Right lobe of liver (tissue), 6 donors: ENCODE results near the gene LRRC3. TPM values are rescaled to one million over a fixed set of nuclear protein-coding genes. Genes with fewer than 3 reads are reported as not detected.
A peak's percentile ranks its signal among the peaks of the same experiment; 100 is the strongest.

Experiments used
- ATAC-seq, 4 donors: fragments of 200-7000 bp; cut with Tn5 transposase; one replicate each; pipeline ENCODE4 v1.9.1; 2020; ENCODE audit warnings: mild to moderate bottlenecking in 4 of 4, moderate library complexity in 4 of 4
- DNase-seq, 3 donors: peaks; one replicate each; pipeline ENCODE4 v3.0.0-alpha.2; 2020
- H3K27ac ChIP-seq, 3 donors: fragments of 200-600 bp; one replicate each; pipeline ENCODE4 v1.8.0; 2022
- H3K27me3 ChIP-seq, 2 donors: fragments of 200-600 bp; one replicate each; pipeline ENCODE4 v1.8.0; 2022
- H3K36me3 ChIP-seq, 4 donors: fragments of 200-600 bp; sonication (generic) in 1 of 4; one replicate each; pipeline versions ENCODE4 v1.5.1 to v1.8.0; 2017 to 2022; ENCODE audit warnings: control low read depth in 1 of 4
- H3K4me1 ChIP-seq, 4 donors: fragments of 200-600 bp; sonication (generic) in 1 of 4; one replicate each; pipeline versions ENCODE4 v1.5.1 to v1.8.0; 2017 to 2022; ENCODE audit warnings: control low read depth in 1 of 4
- H3K4me3 ChIP-seq, 3 donors: fragments of 200-600 bp; one replicate each; pipeline ENCODE4 v1.8.0; 2022
- H3K9me3 ChIP-seq, 4 donors: fragments of 200-600 bp; sonication (generic) in 1 of 4; one replicate each; pipeline versions ENCODE4 v1.5.1 to v1.8.0; 2017 to 2022; ENCODE audit warnings: control low read depth in 1 of 4
- POLR2A ChIP-seq: fragments of 450-650 bp; IDR thresholded peaks from one replicate; pipeline ENCODE4 v1.6.1; 2017; ENCODE audit warnings: antibody characterized with exemption, mild to moderate bottlenecking
- WGBS: methylation state at CpG from one replicate; pipeline ENCODE4 v1.1.6; 2018; ENCODE audit warnings: low coverage, low lambda C conversion rate; ENCODE audit not compliant: insufficient coverage; ENCODE audit errors: missing lambda C conversion rate; 5-methylcytosine and 5-hydroxymethylcytosine counted together
- intact Hi-C, 2 donors: fragments of 100-400 bp; cut with DNase I; formaldehyde crosslinking; loops; one replicate each; pipeline versions ENCODE4 v1.11.2 to v1.14.1; 2022
- total RNA-seq, 6 experiments: library from RNA; depleted of rRNA in 2 of 6; stranded (reverse); fragments of >200 nt in 2 of 6; fragmentation: NEBNext Ultra II Directional in 3 of 6; extraction: Animal tissue kit (Norgen Biotek cat#: 25700) in 3 of 6; gene quantifications; one replicate each; pipeline versions ENCODE4 v1.1.0 to v1.2.4, GENCODE V29; 2016 to 2023
- TF ChIP-seq, protein P1 (sequence below), 4 donors: fragments of 200-600 bp in 3 of 4; fragments of 450-650 bp in 1 of 4; IDR thresholded peaks; one replicate each; pipeline versions ENCODE4 v1.5.1 to v1.8.0; 2016 to 2022; ENCODE audit warnings: antibody characterized with exemption in 4 of 4, mild to moderate bottlenecking in 2 of 4
- donor health status: DM: no; HTN: yes; CAD: no.
- donor health status: DM: no; HTN: no; CAD: no.
- donor health status: DM: no; HTN: no; CAD: no.
- donor health status: DM: no; HTN: yes; CAD: no.
- donor health status: DM: no; HTN: yes; CAD: no.

The LRRC3 gene
- total RNA-seq, 6 experiments from 2014 or later: 7.5 to 19.3 (median 13.9) TPM

DNA sequence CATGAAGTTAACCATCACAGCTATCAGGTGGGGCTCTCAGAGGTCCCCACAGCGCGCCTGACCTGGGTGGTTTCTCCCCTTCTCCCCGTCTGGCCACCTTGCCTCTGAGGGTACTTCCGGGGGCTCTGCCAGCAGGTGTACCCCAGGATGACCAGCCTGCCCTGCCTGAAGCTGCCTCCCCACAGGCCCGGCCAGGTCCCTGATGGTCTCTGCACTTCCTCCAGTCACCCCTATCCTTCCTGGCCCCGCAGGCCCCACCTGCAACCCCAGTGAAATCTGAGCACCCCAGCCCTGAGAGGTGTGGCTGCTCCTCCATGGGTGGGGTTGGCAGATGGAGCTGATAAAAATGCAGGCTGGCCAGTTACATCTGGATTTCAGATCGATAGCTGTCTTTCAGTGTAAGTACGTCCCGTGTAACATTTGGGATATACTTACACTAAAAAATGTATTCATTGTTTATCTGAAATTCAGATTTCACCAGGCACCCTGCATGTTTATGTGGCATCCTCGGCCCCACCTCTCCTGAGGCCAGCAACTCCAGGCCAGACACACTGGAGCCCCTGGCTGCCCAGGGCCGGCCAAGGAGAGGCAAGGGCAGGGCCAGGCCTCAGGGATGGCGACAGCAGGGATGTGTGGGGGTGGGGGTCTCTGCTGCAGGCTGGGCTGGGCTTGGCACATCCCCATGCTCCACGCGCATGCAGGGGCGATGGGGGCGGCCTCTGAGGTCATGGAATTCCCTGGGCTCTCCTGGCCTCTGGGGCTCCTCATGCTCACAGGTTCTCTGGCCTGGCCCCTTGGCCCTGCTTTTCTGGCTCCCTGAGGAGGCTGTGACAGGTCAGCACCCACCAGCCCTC, 25.1 kb downstream of the LRRC3 start:
- Histone ChIP-seq H3K4me1 (peaks cover 0 to 27% (median 13%) of the 10 kb centered on the region in 4 donors), H3K9me3 (no peaks in the 10 kb centered on the region), H3K27me3 (no peaks in the 10 kb centered on the region), H3K4me3 (no peak overlapping the region), H3K36me3 (no peaks in the 10 kb centered on the region), H3K27ac (peak overlapping the region in 2 of 3 donors; percentile 12 to 29)
- intact Hi-C loops: no loop called here
- no peak for ATAC-seq
- TF ChIP-seq POLR2A: no peak
- TF ChIP-seq, protein P1, sequence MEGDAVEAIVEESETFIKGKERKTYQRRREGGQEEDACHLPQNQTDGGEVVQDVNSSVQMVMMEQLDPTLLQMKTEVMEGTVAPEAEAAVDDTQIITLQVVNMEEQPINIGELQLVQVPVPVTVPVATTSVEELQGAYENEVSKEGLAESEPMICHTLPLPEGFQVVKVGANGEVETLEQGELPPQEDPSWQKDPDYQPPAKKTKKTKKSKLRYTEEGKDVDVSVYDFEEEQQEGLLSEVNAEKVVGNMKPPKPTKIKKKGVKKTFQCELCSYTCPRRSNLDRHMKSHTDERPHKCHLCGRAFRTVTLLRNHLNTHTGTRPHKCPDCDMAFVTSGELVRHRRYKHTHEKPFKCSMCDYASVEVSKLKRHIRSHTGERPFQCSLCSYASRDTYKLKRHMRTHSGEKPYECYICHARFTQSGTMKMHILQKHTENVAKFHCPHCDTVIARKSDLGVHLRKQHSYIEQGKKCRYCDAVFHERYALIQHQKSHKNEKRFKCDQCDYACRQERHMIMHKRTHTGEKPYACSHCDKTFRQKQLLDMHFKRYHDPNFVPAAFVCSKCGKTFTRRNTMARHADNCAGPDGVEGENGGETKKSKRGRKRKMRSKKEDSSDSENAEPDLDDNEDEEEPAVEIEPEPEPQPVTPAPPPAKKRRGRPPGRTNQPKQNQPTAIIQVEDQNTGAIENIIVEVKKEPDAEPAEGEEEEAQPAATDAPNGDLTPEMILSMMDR (IDR thresholded peaks at IDR 0.05): no peak
- peak in 1 of 3 donors; percentile 54 for DNase-seq
- WGBS: 66% methylated on average over 7 of the region's 16 CpGs

DNA sequence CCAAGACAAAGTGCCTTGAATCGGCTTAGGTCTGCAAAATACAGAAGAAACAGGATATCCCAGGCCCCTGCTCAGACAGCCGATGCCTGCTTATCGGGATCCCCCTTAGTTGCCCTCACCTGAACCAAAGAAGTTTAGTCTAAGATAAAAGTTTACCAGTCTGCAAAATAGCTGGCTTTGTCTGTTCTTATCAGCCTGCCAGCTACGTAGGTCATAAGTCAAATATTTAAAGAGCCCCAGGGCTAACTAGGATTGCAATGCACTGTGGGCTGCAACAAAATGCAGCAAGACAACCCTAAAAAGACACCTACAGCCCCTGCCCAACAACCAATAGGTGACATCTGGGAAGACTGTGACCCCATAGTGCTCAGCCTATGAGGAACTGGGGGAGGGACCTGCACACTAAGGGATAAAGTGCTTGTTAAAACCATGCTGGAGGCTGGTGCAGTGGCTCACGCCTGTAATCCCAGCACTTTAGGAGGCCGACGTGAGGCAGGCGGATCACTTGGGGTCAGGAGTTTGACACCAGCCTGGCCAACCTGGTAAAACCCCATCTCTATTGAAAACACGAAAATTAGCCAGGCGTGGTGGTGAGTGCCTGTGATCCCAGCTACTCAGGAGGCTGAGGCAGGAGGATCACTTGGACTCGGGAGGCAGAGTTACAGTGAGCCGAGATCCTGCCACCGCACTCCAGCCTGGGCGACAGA, 27.4 kb downstream of the LRRC3 start:
- ATAC-seq (peak; percentile 55 to 73 (median 63)), DNase-seq (peak; percentile 72 to 90 (median 81))
- Histone ChIP-seq H3K4me3 (peak overlapping the region; percentile 46 to 66 (median 53)), H3K9me3 (no peaks in the 10 kb centered on the region), H3K36me3 (no peaks in the 10 kb centered on the region), H3K27ac (peak overlapping the region; percentile 87 to 93 (median 92)), H3K27me3 (no peaks in the 10 kb centered on the region), H3K4me1 (peaks cover 0 to 20% (median 9%) of the 10 kb centered on the region in 4 donors)
- TF ChIP-seq POLR2A: peak; percentile 77
- TF ChIP-seq, protein P1 (IDR thresholded peaks at IDR 0.05): no peak
- intact Hi-C loops: no loop called here
- 50% methylated on average over 6 of the region's 14 CpGs for WGBS

DNA sequence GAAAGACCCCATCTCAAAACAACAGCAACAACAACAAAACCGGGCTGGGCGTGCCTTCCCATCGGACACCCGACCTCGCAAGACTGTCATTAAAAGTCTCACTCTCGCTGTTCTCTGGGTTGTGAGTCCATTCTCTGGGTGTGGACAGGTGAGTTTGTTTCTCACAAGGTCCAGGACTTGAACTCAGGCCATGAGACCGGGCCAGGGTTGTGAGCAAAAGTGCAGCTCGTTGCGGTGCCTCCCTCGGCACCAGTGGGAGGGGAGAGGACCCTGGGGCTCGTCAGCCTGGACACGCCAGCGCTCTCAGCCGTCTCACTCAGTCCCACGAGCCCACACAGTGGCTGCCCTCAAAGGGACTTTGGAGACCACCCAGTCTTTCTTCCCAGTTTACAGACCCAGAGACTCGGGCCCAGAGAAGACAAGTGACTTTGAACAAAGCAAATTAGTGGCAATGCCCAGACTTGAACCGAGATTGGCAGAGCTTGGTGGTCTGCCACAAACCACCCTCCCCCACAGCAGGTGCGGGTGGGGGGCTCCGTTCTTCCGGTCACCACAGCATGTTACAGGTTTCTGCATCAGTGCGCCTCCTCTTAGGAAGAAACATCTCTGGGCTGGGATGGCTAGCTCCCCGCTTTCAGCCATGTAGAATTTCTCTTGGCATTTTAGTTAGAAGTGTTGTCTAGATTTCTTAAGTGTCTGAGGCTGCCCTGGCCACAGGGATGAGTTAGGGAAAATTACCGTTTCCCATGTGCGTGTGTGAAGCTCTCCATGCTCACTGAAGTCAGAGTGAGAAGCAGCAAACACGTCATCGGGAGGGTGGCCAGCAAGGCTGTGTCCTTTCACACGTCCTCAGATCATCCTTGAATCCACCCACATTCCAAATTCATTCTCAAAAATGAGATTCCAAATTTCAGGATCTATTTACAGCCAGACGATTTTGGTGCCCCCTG, 28.3 kb downstream of the LRRC3 start:
- no peak for TF ChIP-seq POLR2A
- TF ChIP-seq, protein P1 (IDR thresholded peaks at IDR 0.05): no peak
- H3K4me3 ChIP-seq: peak overlapping the region; percentile 46 to 66 (median 53)
- H3K9me3 ChIP-seq: no peaks in the 10 kb centered on the region
- WGBS: 46% methylated on average over 10 of the region's 28 CpGs
- H3K27ac ChIP-seq: peak overlapping the region; percentile 87 to 93 (median 92)
- intact Hi-C loops: no loop called here
- DNase-seq (peak in 1 of 3 donors; percentile 50), ATAC-seq (peak; percentile 5 to 39 (median 30))
- H3K4me1 ChIP-seq: peaks cover 0 to 18% (median 7%) of the 10 kb centered on the region in 4 donors
- no peaks in the 10 kb centered on the region for H3K36me3 ChIP-seq
- no peaks in the 10 kb centered on the region for H3K27me3 ChIP-seq
